Gastroesophageal sphincter (tissue), 4 donors: ENCODE data around the gene KCNMB1. TPM values are rescaled to one million over a fixed set of nuclear protein-coding genes. Genes with fewer than 3 reads are reported as not detected.

ENCODE experiments used
- ATAC-seq: fragments of 150-250 bp; one replicate; pipeline ENCODE4 v1.9.1; 2016; ENCODE audit warnings: mild to moderate bottlenecking, moderate library complexity
- H3K27ac ChIP-seq, 4 donors: fragments of 200-600 bp; sonication (generic) in 3 of 4; 1 replicate in 3 of 4; 2 replicates in 1 of 4; pipeline ENCODE4 v1.5.1; 2016 to 2019
- H3K27me3 ChIP-seq: fragments of 200-600 bp; sonication (generic); one replicate; pipeline ENCODE4 v1.5.1; 2019
- H3K36me3 ChIP-seq, 2 donors: fragments of 200-600 bp; sonication (generic); one replicate each; pipeline ENCODE4 v1.5.1; 2019; ENCODE audit warnings: control low read depth in 1 of 2
- H3K4me1 ChIP-seq, 3 donors: fragments of 200-600 bp; sonication (generic); 1 replicate in 2 of 3; 2 replicates in 1 of 3; pipeline ENCODE4 v1.5.1; 2016 to 2019; ENCODE audit warnings: control low read depth in 2 of 3
- H3K4me3 ChIP-seq, 2 donors: fragments of 200-600 bp; sonication (generic); one replicate each; pipeline ENCODE4 v1.5.1; 2019; ENCODE audit warnings: mild to moderate bottlenecking in 1 of 2, moderate library complexity in 1 of 2
- H3K9me3 ChIP-seq, 3 donors: fragments of 200-600 bp; sonication (generic); one replicate each; pipeline ENCODE4 v1.5.1; 2017 to 2019; ENCODE audit warnings: control low read depth in 2 of 3
- CTCF ChIP-seq, 4 experiments: fragments of 200-600 bp in 2 of 4; fragments of 450-650 bp in 2 of 4; sonication (generic) in 1 of 4; IDR thresholded peaks; one replicate each; pipeline ENCODE4 v1.5.1; 2017 to 2019; ENCODE audit warnings: antibody characterized with exemption in 4 of 4, mild to moderate bottlenecking in 2 of 4, moderate library complexity in 2 of 4
- EP300 ChIP-seq: sonication (generic); formaldehyde crosslinking; IDR thresholded peaks from one replicate; pipeline ENCODE4 v1.6.1; 2017; ENCODE audit warnings: antibody characterized with exemption, mild to moderate bottlenecking
- POLR2A ChIP-seq, 2 donors: fragments of 450-650 bp; IDR thresholded peaks; one replicate each; pipeline ENCODE4 v1.6.1; 2017; ENCODE audit warnings: antibody characterized with exemption in 2 of 2, mild to moderate bottlenecking in 2 of 2, moderate library complexity in 1 of 2
- POLR2AphosphoS5 ChIP-seq: sonication (generic); formaldehyde crosslinking; IDR thresholded peaks from one replicate; pipeline ENCODE4 v1.6.1; 2017; ENCODE audit warnings: antibody characterized with exemption
- WGBS, 2 donors: methylation state at CpG; one replicate each; pipeline ENCODE4 v1.1.5; 2018; ENCODE audit warnings: low coverage in 1 of 2; 5-methylcytosine and 5-hydroxymethylcytosine counted together
- total RNA-seq, 4 donors: library from RNA; depleted of rRNA; stranded (reverse); fragments of >200 nt; gene quantifications; one replicate each; pipeline ENCODE4 v1.1.0, GENCODE V29; 2016

The KCNMB1 gene
- total RNA-seq, 4 donors from 2014 or later: 38.0 to 78.3 (median 66.6) TPM

- TF ChIP-seq CTCF (IDR thresholded peaks at IDR 0.05) (no peak), POLR2A (IDR thresholded peaks at IDR 0.05) (no peak), EP300 (no peak), POLR2AphosphoS5 (no peak)
- H3K27ac ChIP-seq: no peak overlapping the region
- WGBS, 2 donors: 90 to 100% methylated on average over 1 to 6 of the region's 6 CpGs
- H3K4me3 ChIP-seq: no peak overlapping the region
- H3K4me1 ChIP-seq: peaks cover 0 to 17% (median 0%) of the 10 kb centered on the region in 3 donors
- H3K27me3 ChIP-seq: peaks cover 7% of the 10 kb centered on the region
- no peaks in the 10 kb centered on the region for H3K36me3 ChIP-seq
- no peaks in the 10 kb centered on the region for H3K9me3 ChIP-seq
- ATAC-seq: no peak
Measured at GRCh38 chr5:170336065-170336464, 53.1 kb downstream of the KCNMB1 start.

GRCh38 chr5:170334626-170335025, 54.5 kb downstream of the KCNMB1 start:
- 63 to 100% methylated on average over 1 to 5 of the region's 5 CpGs for WGBS, 2 donors
- ATAC-seq: no peak

GRCh38 chr5:170333161-170333910, 55.8 kb downstream of the KCNMB1 start:
- H3K27me3 ChIP-seq: peaks cover 7% of the 10 kb centered on the region
- no peak overlapping the region for H3K4me3 ChIP-seq
- TF ChIP-seq EP300 (no peak), POLR2AphosphoS5 (no peak), POLR2A (IDR thresholded peaks at IDR 0.05) (no peak), CTCF (IDR thresholded peaks at IDR 0.05) (no peak)
- peaks cover 0 to 24% (median 4%) of the 10 kb centered on the region in 3 donors for H3K4me1 ChIP-seq
- H3K27ac ChIP-seq: peak overlapping the region in 1 of 4 donors; percentile 7
- no peaks in the 10 kb centered on the region for H3K9me3 ChIP-seq
- no peak for ATAC-seq
- no peaks in the 10 kb centered on the region for H3K36me3 ChIP-seq
- WGBS, 2 donors: 53 to 78% methylated on average over 8 of the region's 11 CpGs

More at GRCh38 chr5:170334626-170335025, 54.5 kb downstream of the KCNMB1 start:
- no peaks in the 10 kb centered on the region for H3K36me3 ChIP-seq
- no peak overlapping the region for H3K27ac ChIP-seq
- no peak overlapping the region for H3K4me3 ChIP-seq
- no peaks in the 10 kb centered on the region for H3K9me3 ChIP-seq
- TF ChIP-seq POLR2AphosphoS5 (no peak), POLR2A (IDR thresholded peaks at IDR 0.05) (no peak), CTCF (IDR thresholded peaks at IDR 0.05) (no peak), EP300 (no peak)
- H3K27me3 ChIP-seq: peaks cover 7% of the 10 kb centered on the region
- H3K4me1 ChIP-seq: peaks cover 0 to 24% (median 4%) of the 10 kb centered on the region in 3 donors

- H3K36me3 ChIP-seq: no peaks in the 10 kb centered on the region
- peak overlapping the region in 3 of 4 donors; percentile 49 to 75 (median 52) for H3K27ac ChIP-seq
- TF ChIP-seq POLR2AphosphoS5 (no peak), POLR2A (IDR thresholded peaks at IDR 0.05) (no peak), CTCF (IDR thresholded peaks at IDR 0.05) (no peak), EP300 (no peak)
- no peaks in the 10 kb centered on the region for H3K9me3 ChIP-seq
- H3K4me3 ChIP-seq: no peak overlapping the region
- no peak for ATAC-seq
- peaks cover 0 to 24% (median 4%) of the 10 kb centered on the region in 3 donors for H3K4me1 ChIP-seq
- H3K27me3 ChIP-seq: peaks cover 7% of the 10 kb centered on the region
- WGBS, 2 donors: 93 to 95% methylated on average over 4 to 5 of the region's 5 CpGs
Measured at GRCh38 chr5:170332058-170332457, 57.1 kb downstream of the KCNMB1 start.

- WGBS, 2 donors: 77 to 82% methylated on average over 10 to 11 of the region's 11 CpGs
Measured at GRCh38 chr5:170330568-170331054, 58.6 kb downstream of the KCNMB1 start.

More at GRCh38 chr5:170330568-170331054, 58.6 kb downstream of the KCNMB1 start:
- peaks cover 7% of the 10 kb centered on the region for H3K27me3 ChIP-seq
- H3K9me3 ChIP-seq: no peaks in the 10 kb centered on the region
- ATAC-seq: peak; percentile 6
- H3K4me1 ChIP-seq: peaks cover 0 to 24% (median 4%) of the 10 kb centered on the region in 3 donors
- H3K27ac ChIP-seq: peak overlapping the region in 3 of 4 donors; percentile 6 to 75 (median 50)
- H3K4me3 ChIP-seq: no peak overlapping the region
- no peak for TF ChIP-seq EP300
- no peak for TF ChIP-seq POLR2AphosphoS5
- TF ChIP-seq POLR2A (IDR thresholded peaks at IDR 0.05): no peak
- no peak for TF ChIP-seq CTCF (IDR thresholded peaks at IDR 0.05)
- no peaks in the 10 kb centered on the region for H3K36me3 ChIP-seq
